Glutamatergic neuron (in vitro differentiated cells): ENCODE results near the gene LIPC. TPM values are rescaled to one million over a fixed set of nuclear protein-coding genes. Genes with fewer than 3 reads are reported as not detected.

Experiments
- DNase-seq: peaks from one replicate; pipeline ENCODE4 v3.0.0; 2022
- H3K27ac Mint-ChIP-seq: one replicate; pipeline ENCODE4 v1.8.0; 2020; ENCODE audit warnings: mild to moderate bottlenecking, mixed read lengths, inconsistent platforms; ENCODE audit not compliant: unreplicated experiment
- H3K27me3 Mint-ChIP-seq: one replicate; pipeline ENCODE4 v1.8.0; 2020; ENCODE audit warnings: mild to moderate bottlenecking, moderate library complexity, mixed read lengths, inconsistent platforms; ENCODE audit not compliant: unreplicated experiment
- H3K36me3 Mint-ChIP-seq: one replicate; pipeline ENCODE4 v1.8.0; 2020; ENCODE audit warnings: mild to moderate bottlenecking, mixed read lengths, inconsistent platforms; ENCODE audit not compliant: unreplicated experiment
- H3K4me1 Mint-ChIP-seq: one replicate; pipeline ENCODE4 v1.8.0; 2020; ENCODE audit warnings: mild to moderate bottlenecking, low read depth, mixed read lengths, inconsistent platforms; ENCODE audit not compliant: unreplicated experiment
- H3K4me3 Mint-ChIP-seq: one replicate; pipeline ENCODE4 v1.8.0; 2020; ENCODE audit warnings: mild to moderate bottlenecking, mixed read lengths, inconsistent platforms; ENCODE audit not compliant: unreplicated experiment
- H3K9me3 Mint-ChIP-seq: one replicate; pipeline ENCODE4 v1.8.0; 2020; ENCODE audit warnings: mild to moderate bottlenecking, moderate library complexity, mixed read lengths, inconsistent platforms; ENCODE audit not compliant: unreplicated experiment
- CTCF ChIP-seq: fragments of 200-600 bp; sonication (generic); IDR thresholded peaks from one replicate; pipeline ENCODE4 v1.5.0; 2021; ENCODE audit not compliant: partially characterized antibody, unreplicated experiment
- total RNA-seq: library from RNA; stranded (reverse); fragmentation: NEBNext Ultra II Directional; extraction: Animal tissue kit (Norgen Biotek cat#: 25700); gene quantifications from one replicate; pipeline ENCODE4 v1.2.1, GENCODE V29; 2021; ENCODE audit not compliant: unreplicated experiment

The LIPC gene
- total RNA-seq, 1 donor from 2014 or later = not detected

- Mint-ChIP-seq H3K9me3 (no peaks in the 10 kb centered on the region), H3K27me3 (peaks cover 9% of the 10 kb centered on the region), H3K36me3 (no peaks in the 10 kb centered on the region), H3K4me1 (peaks cover 20% of the 10 kb centered on the region), H3K4me3 (no peak overlapping the region), H3K27ac (no peak overlapping the region)
- no peak for TF ChIP-seq CTCF
- no peak for DNase-seq
Observed at GRCh38 chr15:58521293-58521991, 89.7 kb downstream of the LIPC start.

GRCh38 chr15:58522391-58522790 is 90.6 kb downstream of the LIPC start:
- peaks cover 20% of the 10 kb centered on the region for H3K4me1 Mint-ChIP-seq
- no peak for TF ChIP-seq CTCF
- H3K36me3 Mint-ChIP-seq = no peaks in the 10 kb centered on the region
- H3K27me3 Mint-ChIP-seq = peaks cover 9% of the 10 kb centered on the region
- no peaks in the 10 kb centered on the region for H3K9me3 Mint-ChIP-seq
- no peak overlapping the region for H3K4me3 Mint-ChIP-seq
- no peak overlapping the region for H3K27ac Mint-ChIP-seq
- no peak for DNase-seq

GRCh38 chr15:58522865-58523264 is 91.1 kb downstream of the LIPC start:
- no peak for TF ChIP-seq CTCF
- Mint-ChIP-seq H3K4me3 (no peak overlapping the region), H3K27me3 (peaks cover 9% of the 10 kb centered on the region), H3K36me3 (no peaks in the 10 kb centered on the region), H3K27ac (no peak overlapping the region), H3K4me1 (peaks cover 20% of the 10 kb centered on the region), H3K9me3 (no peaks in the 10 kb centered on the region)
- no peak for DNase-seq

- TF ChIP-seq CTCF = no peak
- Mint-ChIP-seq H3K4me1 (peaks cover 20% of the 10 kb centered on the region), H3K4me3 (no peak overlapping the region), H3K36me3 (no peaks in the 10 kb centered on the region), H3K27me3 (peaks cover 9% of the 10 kb centered on the region), H3K9me3 (no peaks in the 10 kb centered on the region), H3K27ac (no peak overlapping the region)
- DNase-seq = no peak
Observed at GRCh38 chr15:58523634-58524033, 91.8 kb downstream of the LIPC start.

GRCh38 chr15:58524247-58524646 is 92.5 kb downstream of the LIPC start:
- Mint-ChIP-seq H3K27ac (no peak overlapping the region), H3K27me3 (peaks cover 11% of the 10 kb centered on the region), H3K9me3 (no peaks in the 10 kb centered on the region), H3K36me3 (no peaks in the 10 kb centered on the region), H3K4me3 (no peak overlapping the region), H3K4me1 (peaks cover 20% of the 10 kb centered on the region)
- no peak for DNase-seq
- no peak for TF ChIP-seq CTCF
